Uterus (tissue), 4 donors: ENCODE data around the gene ABCG5. TPM values are rescaled to one million over a fixed set of nuclear protein-coding genes. Genes with fewer than 3 reads are reported as not detected.

Source experiments
- DNase-seq, 2 donors: peaks; one replicate each; pipeline ENCODE4 v3.0.0-alpha.2; 2019 to 2020
- H3K27ac ChIP-seq, 2 donors: fragments of 200-600 bp; sonication (generic); 1 replicate in 1 of 2; 2 replicates in 1 of 2; pipeline ENCODE4 v1.5.1; 2016 to 2018
- H3K27me3 ChIP-seq, 2 donors: fragments of 200-600 bp; sonication (generic); one replicate each; pipeline ENCODE4 v1.5.1; 2018 to 2019; ENCODE audit warnings: control low read depth in 1 of 2
- H3K36me3 ChIP-seq, 2 donors: fragments of 200-600 bp; sonication (generic); one replicate each; pipeline ENCODE4 v1.5.1; 2019; ENCODE audit warnings: control low read depth in 1 of 2
- H3K4me1 ChIP-seq, 2 donors: fragments of 200-600 bp; sonication (generic); one replicate each; pipeline ENCODE4 v1.5.1; 2018 to 2019; ENCODE audit warnings: control low read depth in 1 of 2
- H3K4me3 ChIP-seq, 2 donors: fragments of 200-600 bp; sonication (generic); 1 replicate in 1 of 2; 2 replicates in 1 of 2; pipeline ENCODE4 v1.5.1; 2018 to 2019; ENCODE audit warnings: mild to moderate bottlenecking in 1 of 2
- H3K9me3 ChIP-seq, 2 donors: fragments of 200-600 bp; sonication (generic); one replicate each; pipeline ENCODE4 v1.5.1; 2019; ENCODE audit warnings: control low read depth in 1 of 2
- POLR2A ChIP-seq, 2 donors: fragments of 450-650 bp; IDR thresholded peaks; one replicate each; pipeline ENCODE4 v1.6.1; 2016; ENCODE audit warnings: antibody characterized with exemption in 2 of 2, mild to moderate bottlenecking in 1 of 2, moderate library complexity in 1 of 2
- intact Hi-C: fragments of 100-400 bp; cut with DNase I; formaldehyde crosslinking; loops from one replicate; pipeline ENCODE4 v1.15.1; 2023; ENCODE audit warnings: low total_unique reads
- total RNA-seq, 4 donors: library from RNA; depleted of rRNA in 3 of 4; stranded (reverse); fragments of >200 nt in 3 of 4; gene quantifications; one replicate each; pipeline versions ENCODE4 v1.1.0 to v1.2.4, GENCODE V29; 2014 to 2023
- TF ChIP-seq, protein P1 (sequence below), 4 experiments: fragments of 200-600 bp in 2 of 4; fragments of 450-650 bp in 2 of 4; sonication (generic) in 2 of 4; IDR thresholded peaks; one replicate each; pipeline ENCODE4 v1.5.1; 2016 to 2019; ENCODE audit warnings: antibody characterized with exemption in 4 of 4, mild to moderate bottlenecking in 2 of 4, moderate library complexity in 1 of 4
- donor health status: DM: yes; HTN: yes; CAD: no.

ABCG5 gene
- total RNA-seq = not detected

GRCh38 chr2:43838560-43839267 lies at the start of gene ABCG5, which contains the start of gene ABCG8:
TSS of gene ABCG5 (minus strand) at chr2:43838839. CDS start at chr2:43838679, 160 bp downstream.
TSS of gene ABCG8 (plus strand) at chr2:43838971. CDS start at chr2:43839054, 83 bp downstream.
- no peaks in the 10 kb centered on the region for H3K36me3 ChIP-seq
- no peaks in the 10 kb centered on the region for H3K27me3 ChIP-seq
- intact Hi-C loops = no loop called here
- DNase-seq = no peak
- no peaks in the 10 kb centered on the region for H3K4me1 ChIP-seq
- TF ChIP-seq, protein P1, sequence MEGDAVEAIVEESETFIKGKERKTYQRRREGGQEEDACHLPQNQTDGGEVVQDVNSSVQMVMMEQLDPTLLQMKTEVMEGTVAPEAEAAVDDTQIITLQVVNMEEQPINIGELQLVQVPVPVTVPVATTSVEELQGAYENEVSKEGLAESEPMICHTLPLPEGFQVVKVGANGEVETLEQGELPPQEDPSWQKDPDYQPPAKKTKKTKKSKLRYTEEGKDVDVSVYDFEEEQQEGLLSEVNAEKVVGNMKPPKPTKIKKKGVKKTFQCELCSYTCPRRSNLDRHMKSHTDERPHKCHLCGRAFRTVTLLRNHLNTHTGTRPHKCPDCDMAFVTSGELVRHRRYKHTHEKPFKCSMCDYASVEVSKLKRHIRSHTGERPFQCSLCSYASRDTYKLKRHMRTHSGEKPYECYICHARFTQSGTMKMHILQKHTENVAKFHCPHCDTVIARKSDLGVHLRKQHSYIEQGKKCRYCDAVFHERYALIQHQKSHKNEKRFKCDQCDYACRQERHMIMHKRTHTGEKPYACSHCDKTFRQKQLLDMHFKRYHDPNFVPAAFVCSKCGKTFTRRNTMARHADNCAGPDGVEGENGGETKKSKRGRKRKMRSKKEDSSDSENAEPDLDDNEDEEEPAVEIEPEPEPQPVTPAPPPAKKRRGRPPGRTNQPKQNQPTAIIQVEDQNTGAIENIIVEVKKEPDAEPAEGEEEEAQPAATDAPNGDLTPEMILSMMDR (IDR thresholded peaks at IDR 0.05) = no peak
- TF ChIP-seq POLR2A (IDR thresholded peaks at IDR 0.05) = no peak
- H3K27ac ChIP-seq = no peak within 1 kb of the TSS
- no peaks in the 10 kb centered on the region for H3K9me3 ChIP-seq
- H3K4me3 ChIP-seq = no peak within 1 kb of the TSS

DNA sequence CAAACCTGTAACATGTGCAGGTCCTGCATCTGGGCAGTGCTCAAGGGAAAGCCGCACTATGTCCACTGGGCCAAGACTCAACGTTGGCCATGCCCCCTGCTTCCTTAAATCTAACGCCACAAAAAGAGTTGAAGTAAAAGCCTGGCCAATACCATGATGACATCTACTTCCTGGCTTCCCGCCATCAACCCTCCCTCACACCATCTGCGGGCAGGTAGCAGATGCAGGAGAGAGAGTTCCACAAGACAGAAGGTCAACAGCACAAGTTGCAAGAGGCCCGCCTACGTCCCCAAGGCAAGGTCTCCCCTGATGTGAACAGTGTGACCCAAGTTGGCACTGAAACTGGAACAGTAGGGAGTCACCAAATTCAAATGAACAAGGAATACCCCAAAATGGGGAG lies 48.5 kb upstream of the ABCG5 start:
- H3K27ac ChIP-seq = no peak overlapping the region
- H3K4me3 ChIP-seq = no peak overlapping the region
- no peaks in the 10 kb centered on the region for H3K9me3 ChIP-seq
- H3K27me3 ChIP-seq = no peaks in the 10 kb centered on the region
- no peak for DNase-seq
- TF ChIP-seq, protein P1 (IDR thresholded peaks at IDR 0.05) = no peak
- no peak for TF ChIP-seq POLR2A (IDR thresholded peaks at IDR 0.05)
- intact Hi-C loops = no loop called here
- no peaks in the 10 kb centered on the region for H3K36me3 ChIP-seq
- H3K4me1 ChIP-seq = no peaks in the 10 kb centered on the region

DNA sequence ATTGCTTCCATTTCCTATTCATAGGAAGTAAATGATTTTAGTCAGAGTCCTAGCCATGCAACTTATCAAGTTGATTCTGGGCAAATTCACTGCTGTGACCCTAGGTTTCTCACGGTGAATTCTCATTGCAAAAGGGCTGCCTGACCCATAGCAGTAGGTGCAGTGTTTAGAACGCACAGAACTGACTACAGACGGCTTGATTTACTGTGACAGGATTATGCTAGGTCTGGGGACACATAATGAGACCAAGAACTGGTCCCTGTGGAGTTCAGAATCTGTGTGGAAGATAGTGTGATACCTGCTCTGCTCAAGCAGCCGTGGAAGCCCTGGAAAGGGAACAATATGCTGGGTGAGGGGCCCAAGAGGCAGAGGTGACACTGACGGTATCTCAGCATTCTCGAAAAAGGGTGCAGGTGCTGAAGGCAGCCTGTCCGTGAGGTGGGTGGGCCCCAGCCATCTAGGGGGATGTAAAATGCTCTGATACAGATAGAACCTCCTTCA lies 46.5 kb upstream of the ABCG5 start:
- TF ChIP-seq POLR2A (IDR thresholded peaks at IDR 0.05) = no peak
- Histone ChIP-seq H3K27ac (no peak overlapping the region), H3K9me3 (no peaks in the 10 kb centered on the region), H3K36me3 (no peaks in the 10 kb centered on the region), H3K27me3 (no peaks in the 10 kb centered on the region), H3K4me1 (no peaks in the 10 kb centered on the region), H3K4me3 (no peak overlapping the region)
- intact Hi-C loops = no loop called here
- no peak for DNase-seq

GRCh38 chr2:43884689-43885088 lies 46.0 kb upstream of the ABCG5 start:
- no peak overlapping the region for H3K27ac ChIP-seq
- H3K27me3 ChIP-seq = no peaks in the 10 kb centered on the region
- no peak for DNase-seq
- H3K36me3 ChIP-seq = no peaks in the 10 kb centered on the region
- no peak overlapping the region for H3K4me3 ChIP-seq
- no peaks in the 10 kb centered on the region for H3K4me1 ChIP-seq
- TF ChIP-seq POLR2A (IDR thresholded peaks at IDR 0.05) = no peak
- TF ChIP-seq, protein P1 (IDR thresholded peaks at IDR 0.05) = no peak
- intact Hi-C loops = no loop called here
- no peaks in the 10 kb centered on the region for H3K9me3 ChIP-seq

GRCh38 chr2:43882312-43882711 lies 43.7 kb upstream of the ABCG5 start:
- intact Hi-C loops = no loop called here
- no peak for DNase-seq
- H3K36me3 ChIP-seq = no peaks in the 10 kb centered on the region
- no peaks in the 10 kb centered on the region for H3K4me1 ChIP-seq
- no peak overlapping the region for H3K4me3 ChIP-seq
- no peak overlapping the region for H3K27ac ChIP-seq
- H3K9me3 ChIP-seq = no peaks in the 10 kb centered on the region
- TF ChIP-seq, protein P1 (IDR thresholded peaks at IDR 0.05) = no peak
- no peaks in the 10 kb centered on the region for H3K27me3 ChIP-seq
